Stimulated activated CD4-positive, alpha-beta T cell treated with anti-CD3 and anti-CD28 coated beads, Interleukin-15, amount 100 ng/mL, for 1 hour (primary cell): ENCODE results near the gene ABI1.
"Not testable (repeated sequence)": the region's sequence is repeated elsewhere in the genome, so short reads cannot be mapped to it uniquely, and the experiment has no call there.

Experiments used
- DNase-seq, 2 donors: peaks; one replicate each; pipeline ENCODE4 v3.0.0-alpha.2; 2020; ENCODE audit warnings: low read depth in 1 of 2, low spot score in 1 of 2

ABI1 gene

DNA sequence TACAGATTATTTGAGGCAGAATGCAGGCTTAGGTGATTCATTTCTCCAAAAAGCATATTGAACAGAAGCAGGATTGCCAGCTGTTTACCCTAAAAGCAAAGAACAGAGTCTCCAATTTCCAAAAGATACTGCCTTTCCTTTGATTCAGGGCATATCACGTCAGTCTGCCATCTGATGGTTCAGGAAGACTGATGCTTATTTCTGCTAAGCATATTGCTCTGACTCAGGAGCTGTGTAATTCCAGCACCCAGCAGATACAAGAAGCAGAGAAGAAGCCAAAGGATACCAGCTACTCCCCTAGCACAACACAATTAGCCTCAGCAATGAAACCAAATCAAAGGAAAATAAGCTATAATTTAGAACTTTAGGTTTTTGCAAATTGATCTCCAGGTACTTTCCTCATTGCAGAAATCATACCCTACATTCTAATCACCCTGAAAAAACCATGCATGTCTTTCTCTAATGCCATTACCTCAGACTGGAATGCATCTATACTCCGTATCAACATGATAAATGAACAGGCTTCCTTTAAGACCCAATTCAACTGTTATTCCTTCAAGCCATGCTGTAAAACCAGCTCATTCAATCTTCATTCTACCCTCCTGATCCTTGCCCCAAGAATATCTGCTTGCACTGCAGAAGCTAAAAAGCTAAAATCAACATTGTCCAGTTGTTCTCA lies 55.1 kb downstream of the ABI1 start:
- no peak for DNase-seq

- no peak for DNase-seq
Measured at GRCh38 chr10:26804418-26805393, 56.1 kb downstream of the ABI1 start.

DNA sequence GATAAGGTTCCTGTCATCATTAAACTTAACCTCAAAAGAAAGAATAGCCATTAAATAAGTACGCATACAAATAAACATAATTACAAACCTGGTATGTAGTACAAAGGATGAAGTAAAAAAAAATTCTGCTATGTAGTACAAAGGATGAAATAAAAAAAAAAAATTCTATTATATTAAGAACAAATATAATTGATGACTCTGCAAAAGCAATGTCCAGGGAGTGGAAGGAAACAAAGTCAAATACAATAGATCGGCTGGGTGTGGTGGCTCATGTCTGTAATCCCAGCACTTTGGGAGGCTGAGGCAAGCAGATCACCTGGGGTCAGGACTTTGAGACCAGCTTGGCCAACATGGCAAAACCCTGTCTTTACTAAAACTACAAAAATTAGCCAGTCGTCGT lies 56.9 kb downstream of the ABI1 start:
- no peak for DNase-seq

DNA sequence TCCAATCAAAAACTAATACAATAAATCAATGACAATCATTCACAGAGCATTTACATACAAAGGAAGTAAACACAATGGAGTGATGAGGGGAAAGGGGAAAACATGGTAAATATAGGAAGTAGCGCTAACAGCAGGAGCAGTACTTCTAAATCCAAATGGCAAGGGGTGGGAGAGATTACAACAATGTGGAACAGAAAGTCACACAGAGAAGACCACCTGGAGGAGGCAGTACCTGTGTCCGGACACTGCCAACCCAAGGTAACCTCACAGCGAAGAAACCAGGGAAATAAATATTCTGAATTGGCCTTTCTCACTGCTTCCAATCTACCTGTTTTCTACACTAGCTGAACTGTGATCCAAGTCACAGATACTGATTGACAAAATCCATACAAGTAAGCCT lies 58.2 kb downstream of the ABI1 start:
- no peak for DNase-seq

- DNase-seq, result no peak
Measured at GRCh38 chr10:26801831-26802230, 58.9 kb downstream of the ABI1 start.

GRCh38 chr10:26801274-26801673 lies 59.5 kb downstream of the ABI1 start:
- no peak for DNase-seq

GRCh38 chr10:26800468-26800867 lies 60.3 kb downstream of the ABI1 start:
- DNase-seq, result no peak

GRCh38 chr10:26799342-26799741 lies 61.4 kb downstream of the ABI1 start:
- DNase-seq, result no peak

DNA sequence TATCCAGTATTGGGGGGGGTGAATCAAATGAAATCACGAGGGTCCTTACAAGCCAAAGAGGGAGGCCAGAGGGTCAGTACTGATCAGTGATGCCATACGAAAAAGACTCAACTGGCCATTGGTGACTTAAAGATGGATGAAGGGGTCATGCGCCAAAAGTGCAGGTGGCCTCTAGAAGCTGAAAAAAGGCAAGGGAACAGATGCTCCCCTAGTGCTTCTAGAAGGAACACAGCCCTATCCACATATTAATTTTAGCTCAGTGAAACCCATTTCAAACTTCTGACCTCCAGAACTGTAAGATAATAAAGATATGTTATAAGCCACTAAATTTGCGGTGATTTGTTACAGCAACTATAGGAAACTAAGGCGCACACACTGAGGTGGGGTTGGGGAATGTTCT lies 62.5 kb downstream of the ABI1 start:
- no peak for DNase-seq

DNA sequence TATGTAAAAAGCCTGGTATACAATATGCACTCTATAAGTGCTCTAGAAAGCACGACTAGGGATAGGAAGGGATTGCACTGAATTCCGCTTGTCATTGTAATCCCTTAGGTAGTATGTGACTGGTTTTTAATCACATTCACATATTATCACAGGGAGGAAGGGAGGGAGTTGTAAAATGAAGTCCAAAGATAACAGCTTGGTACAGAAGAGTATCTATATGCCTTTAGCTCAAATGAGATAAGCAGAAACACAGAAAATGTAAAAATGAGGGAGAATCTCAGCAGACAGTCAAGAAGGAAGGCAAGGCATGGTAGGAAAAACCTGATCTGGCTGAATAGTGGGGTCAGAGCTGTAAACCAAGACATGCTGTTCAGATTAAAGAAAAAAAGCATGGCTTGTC lies 63.4 kb downstream of the ABI1 start:
- DNase-seq, result no peak

GRCh38 chr10:26792758-26793495 lies 67.8 kb downstream of the ABI1 start:
- no peak for DNase-seq

DNA sequence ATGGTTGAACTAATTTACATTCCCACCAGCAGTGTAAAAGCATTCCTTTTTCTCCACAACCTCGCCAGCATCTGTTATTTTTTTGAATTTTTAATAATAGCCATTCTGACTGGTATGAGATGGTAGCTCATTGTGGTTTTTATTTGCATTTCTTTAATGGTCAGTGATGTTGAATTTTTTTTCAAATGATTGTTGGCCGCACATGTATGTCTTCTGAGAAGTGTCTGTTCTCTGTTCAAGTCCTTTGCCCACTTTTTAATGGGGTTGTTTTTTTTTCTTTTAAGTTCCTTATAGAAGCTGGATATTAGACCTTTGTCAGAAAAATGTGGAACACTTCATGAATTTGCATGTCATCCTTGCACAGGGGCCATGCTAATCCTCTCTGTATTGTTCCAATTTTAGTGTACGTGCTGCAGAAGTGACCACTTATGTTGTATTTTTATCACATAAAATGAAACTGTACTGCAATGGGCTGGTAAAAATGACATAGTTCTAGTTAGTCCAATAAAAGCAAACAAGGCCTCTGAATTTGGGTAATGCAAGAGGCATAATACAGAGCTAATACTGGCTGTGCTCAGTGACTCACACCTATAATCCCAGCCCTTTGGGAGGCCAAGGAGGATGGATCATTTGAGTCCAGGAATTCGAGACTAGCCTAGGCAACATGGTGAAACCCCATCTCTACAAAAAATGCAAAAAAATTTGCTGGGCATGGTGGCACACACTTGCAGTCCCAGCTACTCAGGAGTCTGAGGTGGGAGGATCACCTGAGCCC lies 70.3 kb downstream of the ABI1 start:
- DNase-seq, result no peak

GRCh38 chr10:26789779-26790178 lies 71.0 kb downstream of the ABI1 start:
- DNase-seq, result not testable (repeated sequence)

DNA sequence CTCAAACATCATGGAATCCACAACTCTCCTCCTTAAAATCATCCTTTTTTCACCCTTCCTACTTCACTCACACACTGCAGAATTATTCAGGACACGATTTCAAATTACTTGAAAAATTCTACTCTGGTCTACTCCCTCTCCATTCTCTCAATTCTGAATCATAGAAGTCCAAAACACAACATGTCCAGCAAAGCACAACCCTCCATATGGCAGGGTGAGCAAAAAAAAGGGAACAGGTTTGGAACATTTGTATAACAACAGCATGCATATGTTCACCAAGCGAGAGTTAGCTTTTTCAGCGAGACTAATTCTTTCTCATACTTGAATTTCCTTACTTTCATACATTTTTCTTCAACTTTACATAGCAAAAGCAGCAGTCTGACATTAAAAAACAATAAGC lies 73.4 kb downstream of the ABI1 start:
- DNase-seq, result no peak

- DNase-seq, result no peak
Measured at GRCh38 chr10:26781797-26782196, 79.0 kb downstream of the ABI1 start.

- no peak for DNase-seq
Measured at GRCh38 chr10:26780793-26781601, 79.8 kb downstream of the ABI1 start.

- DNase-seq, result no peak
Measured at GRCh38 chr10:26780106-26780792, 80.5 kb downstream of the ABI1 start.

DNA sequence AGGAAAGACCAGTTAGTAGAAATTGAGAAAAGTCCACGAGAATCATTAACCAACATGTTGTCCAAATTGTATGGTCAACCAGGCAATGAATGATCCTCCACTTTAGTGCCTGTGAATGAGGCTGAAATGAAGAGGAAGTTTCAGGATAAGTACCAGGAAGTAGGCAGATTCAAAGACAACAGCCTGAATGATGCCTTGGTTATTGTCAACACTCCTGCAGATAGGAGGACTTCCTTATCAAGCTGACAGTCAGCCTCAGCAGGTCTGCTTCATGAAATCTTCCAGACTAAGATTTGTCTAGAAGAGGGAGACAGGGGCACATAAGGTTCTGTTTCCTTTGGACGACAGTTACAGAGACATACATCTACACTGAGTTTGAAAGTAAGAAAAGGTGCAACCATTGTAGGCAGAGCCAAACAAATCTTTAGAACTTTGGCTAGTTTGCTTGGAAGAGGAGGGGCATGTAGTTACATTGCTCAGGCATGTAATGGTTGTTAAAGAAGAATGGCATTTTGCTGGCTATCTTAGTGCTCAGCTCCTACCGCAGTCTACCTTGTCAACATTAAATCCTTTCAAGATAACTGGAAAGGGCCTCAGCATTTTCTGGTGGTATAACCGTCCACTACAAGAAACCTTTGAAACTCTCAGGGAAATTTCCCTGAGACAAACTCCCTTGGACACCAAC lies 81.4 kb downstream of the ABI1 start:
- DNase-seq, result no peak

DNA sequence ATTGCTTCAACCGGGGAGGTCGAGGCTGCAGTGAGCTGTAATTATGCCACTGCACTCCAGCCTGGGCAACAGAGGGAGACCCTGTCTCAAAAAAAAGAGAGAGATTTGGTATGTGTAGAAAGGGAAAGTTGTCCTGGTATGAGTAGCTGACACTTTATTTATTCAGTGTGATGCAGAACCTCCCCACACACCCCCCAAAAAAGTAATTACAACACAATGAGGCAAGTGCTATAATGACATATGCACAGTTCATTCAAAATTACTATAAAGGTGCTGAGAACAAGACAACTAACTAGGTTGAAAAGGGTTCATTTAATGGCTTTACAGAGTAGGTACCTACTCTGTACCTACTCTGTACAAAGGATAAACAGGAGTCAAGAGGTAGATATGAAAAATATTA lies 83.1 kb downstream of the ABI1 start:
- DNase-seq, result no peak
